HG02798 (cell line): ENCODE results near the gene TENM3.
"Not testable (repeated sequence)": the region's sequence is repeated elsewhere in the genome, so short reads cannot be mapped to it uniquely, and the experiment has no call there.

ENCODE experiments used
- ATAC-seq: cut with Tn5 transposase; IDR thresholded peaks from one replicate; pipeline ENCODE4 v1.9.1; 2021; ENCODE audit warnings: mild to moderate bottlenecking; ENCODE audit not compliant: unreplicated experiment, poor library complexity

Gene TENM3

GRCh38 chr4:182225257-182225852 lies 17.8 kb upstream of the TENM3 start:
- no peak for ATAC-seq

- ATAC-seq: no peak
Observed at GRCh38 chr4:182227611-182228010, 15.6 kb upstream of the TENM3 start.

GRCh38 chr4:182228991-182229577 lies 14.1 kb upstream of the TENM3 start:
- ATAC-seq: no peak

DNA sequence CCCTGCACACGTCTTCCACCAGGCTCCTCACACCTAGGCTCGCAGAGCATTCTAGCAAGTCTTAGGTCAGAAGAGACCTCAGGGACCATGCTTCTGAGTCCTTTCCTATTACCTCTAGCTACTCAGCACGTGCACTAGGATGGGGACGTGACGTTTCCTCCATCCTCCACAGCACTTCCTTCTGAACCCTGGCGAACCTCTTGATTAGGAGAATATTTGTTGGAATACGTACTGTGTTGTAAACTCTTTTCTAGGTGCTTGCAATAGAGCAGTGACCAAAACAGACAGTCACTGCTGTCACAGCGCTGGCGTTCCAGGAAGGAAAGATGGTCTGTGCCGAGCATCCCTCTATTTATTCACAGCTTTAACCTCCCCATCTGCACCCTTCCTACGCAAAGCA lies 12.9 kb upstream of the TENM3 start:
- no peak for ATAC-seq

- no peak for ATAC-seq
Observed at GRCh38 chr4:182231080-182231479, 12.1 kb upstream of the TENM3 start.

GRCh38 chr4:182231496-182231895 lies 11.7 kb upstream of the TENM3 start:
- ATAC-seq: no peak

DNA sequence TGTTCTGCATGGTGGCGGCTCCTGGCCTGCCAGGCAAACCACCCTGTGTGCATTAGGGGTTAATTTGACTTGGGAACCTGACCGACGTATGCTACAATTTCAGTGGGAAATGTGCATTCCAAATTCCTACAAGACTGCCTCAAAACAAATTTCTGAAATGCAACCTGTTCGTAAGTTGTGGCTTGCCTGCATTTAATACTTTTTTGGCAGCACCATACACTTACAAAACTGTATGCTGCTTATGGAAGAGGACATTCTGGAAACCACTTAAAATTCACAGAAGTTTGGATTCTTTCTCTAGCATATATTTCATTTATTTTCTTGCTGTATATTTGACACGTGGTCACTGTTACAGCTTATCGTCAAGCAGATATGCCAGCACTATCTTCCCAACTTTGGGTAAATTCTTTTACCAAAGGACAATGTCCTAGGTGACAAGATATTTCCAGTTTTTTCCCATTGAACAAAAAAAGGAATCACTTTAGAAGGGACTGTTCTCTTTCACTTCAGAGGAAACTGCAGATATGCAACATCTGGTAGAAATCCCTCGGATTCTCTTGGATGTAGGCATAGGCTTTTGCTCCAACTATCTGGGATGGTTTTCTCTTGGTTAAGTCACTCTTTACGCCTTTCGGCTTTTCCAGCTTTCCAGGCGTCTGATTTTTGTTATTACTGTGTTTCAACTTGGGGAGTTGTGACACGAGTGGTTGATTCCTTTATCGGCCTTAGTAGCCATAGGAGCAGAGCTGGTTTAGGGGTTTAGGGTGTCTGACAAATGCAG lies 9.7 kb upstream of the TENM3 start:
- no peak for ATAC-seq

- no peak for ATAC-seq
Observed at GRCh38 chr4:182235021-182235795, 8.0 kb upstream of the TENM3 start.

DNA sequence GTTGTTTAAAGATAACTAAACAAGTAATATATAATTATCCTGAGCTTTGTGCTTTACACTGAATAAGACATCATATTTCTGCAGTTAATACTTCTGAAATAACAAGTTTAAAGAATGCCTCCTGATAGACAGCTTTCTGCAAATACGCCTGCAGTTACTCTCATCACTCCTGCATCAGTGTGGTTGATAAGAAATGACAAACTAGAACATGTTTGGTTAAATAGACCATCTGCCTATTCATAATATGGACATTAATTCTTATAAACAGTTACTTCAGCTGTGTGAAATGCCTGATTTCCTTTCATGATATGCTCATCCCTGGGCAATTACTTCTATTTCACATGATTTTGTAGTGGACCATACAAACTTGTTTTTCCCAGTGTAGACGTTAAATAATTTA lies 7.0 kb upstream of the TENM3 start:
- ATAC-seq: no peak

GRCh38 chr4:182237010-182237409 lies 6.2 kb upstream of the TENM3 start:
- ATAC-seq: not testable (repeated sequence)

DNA sequence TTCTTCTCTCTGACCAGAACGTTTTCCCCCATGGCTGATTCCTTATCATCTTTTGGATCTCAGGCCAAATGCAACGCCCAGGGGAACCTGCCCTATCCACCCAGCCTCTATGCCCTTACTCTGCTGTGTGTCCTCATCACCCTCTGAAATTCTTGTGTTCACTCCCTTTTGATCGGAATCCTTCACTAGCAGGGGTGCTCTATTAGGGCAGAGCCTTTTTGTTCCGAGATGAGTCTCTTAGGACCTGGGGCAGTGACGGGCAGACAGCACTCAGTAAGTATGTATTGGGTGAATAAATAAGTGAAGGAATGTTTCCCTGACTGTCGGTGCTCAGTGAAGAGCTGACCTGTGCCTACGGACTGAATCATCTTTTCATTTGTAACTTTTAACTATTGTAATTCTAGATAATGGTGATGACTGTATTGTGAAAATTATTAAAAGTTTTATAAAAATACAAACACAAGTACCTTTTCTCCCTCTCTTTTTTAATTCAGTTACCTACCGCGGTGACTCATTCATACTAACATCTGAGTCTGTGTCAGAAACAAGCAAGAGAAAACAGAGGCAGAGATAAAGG lies 4.8 kb upstream of the TENM3 start:
- no peak for ATAC-seq

DNA sequence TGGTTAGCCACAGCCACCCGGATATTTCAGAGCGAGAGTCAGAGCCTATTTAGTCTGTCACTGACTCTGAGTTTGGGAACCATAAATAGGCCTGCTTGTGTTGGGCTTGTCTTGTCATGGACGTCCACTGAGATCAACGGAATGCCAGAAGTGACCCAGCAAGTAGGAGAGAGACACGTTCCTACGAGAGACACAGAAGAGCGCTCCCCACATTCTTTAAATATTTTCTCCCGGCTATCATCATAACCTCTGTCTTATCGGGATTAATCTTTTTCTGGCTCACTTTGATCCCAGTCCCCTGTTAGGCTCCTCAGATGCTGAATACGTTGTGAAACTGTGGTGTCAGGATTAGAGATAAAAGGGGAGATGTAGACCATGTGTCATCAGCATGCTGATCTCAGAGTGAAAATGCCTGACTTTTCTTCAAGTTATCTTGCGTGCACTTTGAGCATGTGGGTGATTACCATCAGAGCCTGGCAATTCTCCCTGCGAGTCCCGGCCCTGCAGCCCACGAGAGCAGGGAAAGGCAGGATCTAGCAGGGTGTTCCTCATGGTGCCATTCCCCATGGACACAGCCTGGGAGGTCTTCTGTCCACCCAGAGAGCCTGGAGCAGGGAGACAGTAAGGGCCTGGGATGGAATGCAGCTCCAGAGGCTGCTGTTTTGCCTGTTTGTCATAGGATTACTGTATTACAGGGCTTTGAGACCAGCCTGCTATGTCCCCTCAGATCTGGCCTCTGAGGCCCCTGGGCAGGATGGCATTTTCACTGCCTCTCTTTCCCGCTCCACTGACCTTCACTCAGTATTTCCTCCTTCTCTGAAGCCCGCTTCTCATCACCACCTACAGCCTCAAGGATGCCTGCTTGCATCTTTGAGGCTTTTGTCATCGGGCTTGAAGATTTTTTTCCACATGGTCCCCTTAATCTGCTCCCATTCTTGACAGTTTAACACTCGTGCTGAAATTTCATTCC lies 2.8 kb upstream of the TENM3 start:
- ATAC-seq: no peak

GRCh38 chr4:182242260-182242659 lies 942 bp upstream of the TENM3 start:
- ATAC-seq: not testable (repeated sequence)

- ATAC-seq: no peak
Observed at GRCh38 chr4:182242787-182243186, 415 bp upstream of the TENM3 start.

- no peak for ATAC-seq
Observed at GRCh38 chr4:182245041-182245440, 1.8 kb downstream of the TENM3 start.

DNA sequence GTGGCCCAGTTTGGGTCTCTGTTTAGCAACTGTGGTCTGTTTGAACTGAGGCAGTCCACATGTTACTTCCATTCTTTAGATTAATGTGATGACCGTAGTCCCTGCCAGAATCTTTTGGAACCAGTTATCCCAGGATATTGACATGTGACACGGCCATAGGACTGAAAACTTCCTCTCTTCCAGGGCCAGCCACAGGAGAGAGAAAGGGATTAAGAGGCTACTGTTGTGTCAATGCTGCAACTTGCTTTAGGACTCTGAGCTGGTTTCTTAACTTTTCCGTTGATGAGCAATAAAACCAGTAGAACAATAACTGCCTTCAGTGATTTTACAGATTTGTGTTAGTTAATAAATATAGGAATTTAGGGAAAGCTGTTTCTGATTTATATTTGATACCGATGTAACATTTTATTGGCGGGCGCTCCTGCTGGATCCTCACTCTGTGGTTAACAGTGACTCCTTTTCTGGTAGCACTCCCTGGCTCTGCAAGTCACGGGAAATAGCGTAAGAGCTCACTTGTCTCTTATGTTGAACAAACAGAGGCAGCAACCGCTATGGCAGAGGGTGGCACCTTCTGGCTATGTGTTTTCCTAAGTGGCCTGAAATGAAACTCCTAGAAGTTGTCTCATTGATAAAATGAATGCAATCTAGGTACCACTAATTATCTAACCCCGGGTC lies 2.5 kb downstream of the TENM3 start:
- ATAC-seq: no peak

DNA sequence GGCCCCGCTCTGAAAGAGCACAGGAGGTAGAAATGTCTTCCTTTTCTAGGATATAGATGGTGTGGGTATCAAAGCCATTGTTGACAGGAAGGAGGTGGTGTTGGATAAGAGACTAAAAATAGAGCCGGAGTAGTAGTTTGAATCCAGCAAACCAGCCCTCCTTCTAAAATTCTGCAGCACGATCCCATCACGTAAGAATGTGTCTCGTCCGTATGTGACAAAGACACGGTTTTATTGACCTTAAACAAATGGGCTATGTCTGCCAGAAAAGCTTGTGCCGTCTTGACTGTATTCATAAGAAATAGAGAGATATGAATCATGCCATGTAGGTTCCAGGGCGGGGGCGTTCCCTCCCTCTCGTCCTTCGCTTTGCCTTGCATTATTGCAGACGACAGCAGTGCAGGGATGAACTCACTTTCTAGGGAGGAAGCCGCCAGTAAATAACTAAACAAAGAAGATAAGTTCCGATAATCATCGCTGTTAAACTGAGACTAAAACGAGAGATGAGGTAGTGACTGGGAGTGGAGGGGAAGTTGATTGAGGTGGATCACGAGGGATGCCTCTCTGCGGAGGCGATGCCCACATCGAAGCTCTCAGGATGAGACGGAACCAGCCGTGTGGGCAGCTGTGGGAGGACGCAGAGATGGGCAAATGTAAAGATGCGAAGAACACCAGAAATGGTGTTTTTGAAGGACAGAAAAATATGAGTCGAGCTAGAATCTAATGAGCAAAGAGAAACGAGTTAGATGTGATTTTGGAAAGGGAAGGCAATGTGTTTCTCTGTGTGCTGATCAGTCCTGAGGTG lies 3.4 kb downstream of the TENM3 start:
- ATAC-seq: no peak

DNA sequence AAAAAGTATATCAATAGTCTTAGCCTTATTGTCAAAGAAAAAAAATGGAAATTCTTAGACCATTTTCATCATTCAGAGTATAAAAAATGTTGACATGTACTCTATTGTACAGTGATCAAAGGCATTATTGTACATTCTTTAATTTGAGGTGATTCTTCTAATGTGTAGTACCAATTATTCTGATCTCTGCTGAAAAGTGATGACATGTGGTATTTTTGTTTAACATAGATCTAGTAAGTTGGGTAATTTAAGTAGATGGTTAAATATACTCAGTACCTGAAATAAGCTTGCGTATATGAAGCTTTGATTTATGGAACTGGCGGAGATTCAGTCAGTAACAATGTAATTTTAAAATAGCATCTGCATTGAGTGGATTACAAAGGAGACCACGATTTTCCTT lies 5.1 kb downstream of the TENM3 start:
- ATAC-seq: no peak
